ENCODE results near the gene SLC35A5. TPM values are rescaled to one million over a fixed set of nuclear protein-coding genes. Genes with fewer than 3 reads are reported as not detected.

Gene SLC35A5
- total and polyA plus RNA-seq, 8 donors: 4.6 to 67.7 (median 19.6) TPM

DNA sequence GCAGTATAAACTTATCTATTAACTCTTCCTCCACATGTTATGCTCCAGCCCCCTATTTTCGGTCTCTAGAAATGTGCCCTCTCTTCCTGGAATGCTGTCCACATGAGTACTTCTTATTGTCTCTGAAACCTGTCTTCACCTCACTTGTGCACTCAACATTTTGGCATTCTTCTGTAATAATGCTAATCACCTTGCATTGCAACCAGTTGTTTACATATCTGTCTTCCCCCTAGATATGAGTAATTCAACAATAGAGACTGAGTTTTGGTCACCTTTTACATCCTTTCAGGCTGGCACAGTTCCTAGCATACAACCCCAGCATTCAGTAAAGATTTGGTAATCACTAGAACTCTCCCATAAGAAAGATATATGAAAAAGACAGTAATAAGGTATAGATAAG lies 61.9 kb downstream of the SLC35A5 start:
- no peak for DNase-seq
- intact Hi-C loops (cut with DNase I; ENCODE audit: low total_unique reads): no loop called here
- Histone ChIP-seq H3K9me3 (no peaks in the 10 kb centered on the region), H3K27ac (no peak overlapping the region), H3K4me3 (no peak overlapping the region), H3K4me1 (peaks cover 0 to 20% (median 8%) of the 10 kb centered on the region in 4 donors), H3K36me3 (no peaks in the 10 kb centered on the region), H3K27me3 (no peaks in the 10 kb centered on the region)
- 84 to 91% (median 89%) methylated on average over 1 of the region's 1 CpG for WGBS, 5 donors
- TF ChIP-seq EP300 (IDR thresholded peaks at IDR 0.05): no peak
- no peak for TF ChIP-seq POLR2A (IDR thresholded peaks at IDR 0.05)
- TF ChIP-seq, protein P1, sequence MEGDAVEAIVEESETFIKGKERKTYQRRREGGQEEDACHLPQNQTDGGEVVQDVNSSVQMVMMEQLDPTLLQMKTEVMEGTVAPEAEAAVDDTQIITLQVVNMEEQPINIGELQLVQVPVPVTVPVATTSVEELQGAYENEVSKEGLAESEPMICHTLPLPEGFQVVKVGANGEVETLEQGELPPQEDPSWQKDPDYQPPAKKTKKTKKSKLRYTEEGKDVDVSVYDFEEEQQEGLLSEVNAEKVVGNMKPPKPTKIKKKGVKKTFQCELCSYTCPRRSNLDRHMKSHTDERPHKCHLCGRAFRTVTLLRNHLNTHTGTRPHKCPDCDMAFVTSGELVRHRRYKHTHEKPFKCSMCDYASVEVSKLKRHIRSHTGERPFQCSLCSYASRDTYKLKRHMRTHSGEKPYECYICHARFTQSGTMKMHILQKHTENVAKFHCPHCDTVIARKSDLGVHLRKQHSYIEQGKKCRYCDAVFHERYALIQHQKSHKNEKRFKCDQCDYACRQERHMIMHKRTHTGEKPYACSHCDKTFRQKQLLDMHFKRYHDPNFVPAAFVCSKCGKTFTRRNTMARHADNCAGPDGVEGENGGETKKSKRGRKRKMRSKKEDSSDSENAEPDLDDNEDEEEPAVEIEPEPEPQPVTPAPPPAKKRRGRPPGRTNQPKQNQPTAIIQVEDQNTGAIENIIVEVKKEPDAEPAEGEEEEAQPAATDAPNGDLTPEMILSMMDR (IDR thresholded peaks at IDR 0.05): no peak
- no peak for TF ChIP-seq POLR2AphosphoS5 (IDR thresholded peaks at IDR 0.05)

DNA sequence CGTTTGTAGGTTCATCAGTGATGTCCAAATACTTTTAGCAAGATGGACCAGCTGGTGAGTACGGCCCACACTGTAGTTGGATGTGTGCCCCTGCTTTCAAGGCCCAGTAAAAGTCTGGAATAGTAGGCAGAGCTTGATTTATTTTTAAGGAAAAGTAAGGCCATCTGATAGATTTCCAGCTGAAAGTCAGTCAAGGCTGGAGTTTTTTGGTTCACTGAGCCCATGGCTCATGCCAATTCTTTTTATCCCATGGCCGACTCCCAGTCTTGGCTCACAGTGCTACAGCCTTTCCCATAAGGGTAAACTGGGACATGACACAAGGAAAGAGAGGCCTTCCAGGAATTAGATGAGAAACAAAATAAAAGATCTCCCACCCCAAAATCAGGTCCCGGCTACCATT lies 65.6 kb downstream of the SLC35A5 start:
- Histone ChIP-seq H3K36me3 (no peaks in the 10 kb centered on the region), H3K27me3 (no peaks in the 10 kb centered on the region), H3K4me1 (peaks cover 0 to 34% (median 16%) of the 10 kb centered on the region in 4 donors), H3K9me3 (no peaks in the 10 kb centered on the region), H3K4me3 (no peak overlapping the region), H3K27ac (peak overlapping the region in 2 of 5 donors; percentile 49 to 70)
- TF ChIP-seq POLR2AphosphoS5 (IDR thresholded peaks at IDR 0.05): peak in 1 of 3 donors; percentile 24
- TF ChIP-seq EP300 (IDR thresholded peaks at IDR 0.05): no peak
- peak in 1 of 2 donors; percentile 31 for DNase-seq
- intact Hi-C loops (cut with DNase I; ENCODE audit: low total_unique reads): no loop called here
- 52 to 69% (median 58%) methylated on average over 4 of the region's 4 CpGs for WGBS, 5 donors

DNA sequence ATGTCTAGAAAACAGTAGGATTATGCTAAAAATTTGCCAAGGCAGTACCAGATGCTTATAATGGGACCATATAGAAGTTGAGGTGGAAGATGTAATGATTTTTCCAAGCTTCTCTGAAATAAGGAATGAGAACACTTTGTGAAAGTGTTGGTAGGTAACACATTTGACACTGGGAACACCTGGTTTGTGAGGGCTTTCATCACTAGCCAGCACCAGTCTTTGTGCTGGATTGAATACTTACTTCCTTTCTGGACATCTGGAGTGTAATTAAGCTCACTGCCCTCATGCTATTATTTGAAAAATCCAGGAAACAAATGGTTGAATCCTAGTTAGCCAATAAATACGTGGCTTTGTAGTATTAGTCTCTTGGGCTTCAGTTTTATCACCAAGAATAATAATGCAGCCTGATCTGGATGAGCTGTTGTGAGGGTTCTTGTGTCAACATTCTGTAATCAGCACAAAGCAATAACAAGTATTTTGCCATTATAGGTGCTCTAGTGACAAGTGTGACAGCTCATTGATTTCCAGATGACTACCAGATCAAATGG lies 66.1 kb downstream of the SLC35A5 start:
- Histone ChIP-seq H3K27ac (peak overlapping the region in 2 of 5 donors; percentile 49 to 70), H3K36me3 (no peaks in the 10 kb centered on the region), H3K9me3 (no peaks in the 10 kb centered on the region), H3K4me3 (no peak overlapping the region), H3K4me1 (peaks cover 0 to 39% (median 18%) of the 10 kb centered on the region in 4 donors), H3K27me3 (no peaks in the 10 kb centered on the region)
- no peak for TF ChIP-seq EP300 (IDR thresholded peaks at IDR 0.05)
- TF ChIP-seq POLR2A (IDR thresholded peaks at IDR 0.05): no peak
- TF ChIP-seq, protein P1 (IDR thresholded peaks at IDR 0.05): no peak
- intact Hi-C loops (cut with DNase I; ENCODE audit: low total_unique reads): no loop called here
- WGBS, 5 donors: 50 to 69% (median 59%) methylated on average over 1 of the region's 1 CpG
- no peak for DNase-seq

DNA sequence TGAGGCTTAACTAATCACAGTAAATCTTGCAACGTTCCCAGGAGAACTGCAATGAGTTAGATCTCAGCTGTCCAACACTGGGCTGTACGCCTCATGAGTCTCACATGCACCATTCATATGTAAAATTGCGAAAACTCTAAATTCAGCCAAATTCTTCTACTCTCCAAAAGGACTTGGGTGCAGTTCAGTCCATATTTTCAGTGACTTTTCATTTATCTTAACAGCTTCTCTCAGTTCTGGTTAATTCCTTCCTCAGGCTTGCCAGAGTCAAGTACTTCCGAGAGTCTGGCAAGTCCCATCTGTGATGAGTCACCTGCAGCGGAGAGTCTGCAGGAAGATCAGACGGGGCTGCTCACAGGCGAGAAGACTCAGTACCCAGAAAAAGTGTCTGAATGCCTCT lies 67.6 kb downstream of the SLC35A5 start:
- peaks cover 0 to 46% (median 23%) of the 10 kb centered on the region in 4 donors for H3K4me1 ChIP-seq
- TF ChIP-seq EP300 (IDR thresholded peaks at IDR 0.05) (no peak), POLR2A (IDR thresholded peaks at IDR 0.05) (no peak), POLR2AphosphoS5 (IDR thresholded peaks at IDR 0.05) (peak in 2 of 3 donors; percentile 32 to 37)
- TF ChIP-seq, protein P1 (IDR thresholded peaks at IDR 0.05): no peak
- WGBS, 5 donors: 44 to 66% (median 52%) methylated on average over 7 of the region's 7 CpGs
- peak in 1 of 2 donors; percentile 80 for DNase-seq
- intact Hi-C loops (cut with DNase I; ENCODE audit: low total_unique reads): no loop called here
- H3K9me3 ChIP-seq: no peaks in the 10 kb centered on the region
- H3K4me3 ChIP-seq: no peak overlapping the region
- no peaks in the 10 kb centered on the region for H3K27me3 ChIP-seq
- H3K27ac ChIP-seq: peak overlapping the region in 2 of 5 donors; percentile 28 to 60
- no peaks in the 10 kb centered on the region for H3K36me3 ChIP-seq

DNA sequence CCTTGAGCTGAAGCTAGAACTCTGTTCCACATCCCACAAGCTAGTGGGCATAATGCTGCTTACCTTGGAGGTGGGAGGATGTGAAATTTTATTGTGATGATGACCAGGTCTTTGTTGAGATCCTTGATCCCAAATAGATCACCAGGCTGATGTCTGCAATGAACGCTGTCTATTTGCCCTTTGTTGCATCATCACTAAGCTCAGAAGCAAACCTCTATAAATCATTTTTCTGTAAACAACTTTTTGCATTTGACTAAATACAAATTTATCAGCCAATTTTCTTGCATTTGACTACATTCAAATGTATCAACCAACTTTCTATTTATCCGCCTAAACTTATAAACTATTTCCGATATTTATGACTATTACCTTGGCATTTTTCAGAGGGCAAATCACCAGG lies 69.4 kb downstream of the SLC35A5 start:
- no peaks in the 10 kb centered on the region for H3K9me3 ChIP-seq
- intact Hi-C loops (cut with DNase I; ENCODE audit: low total_unique reads): no loop called here

More for the DNA sequence above, 69.4 kb downstream of the SLC35A5 start:
- DNase-seq: no peak
- H3K27ac ChIP-seq: peak overlapping the region in 1 of 5 donors; percentile 34
- no peak overlapping the region for H3K4me3 ChIP-seq
- no peaks in the 10 kb centered on the region for H3K36me3 ChIP-seq
- 85 to 92% (median 91%) methylated on average over 3 of the region's 3 CpGs for WGBS, 5 donors
- TF ChIP-seq EP300 (IDR thresholded peaks at IDR 0.05) (no peak), POLR2AphosphoS5 (IDR thresholded peaks at IDR 0.05) (no peak), POLR2A (IDR thresholded peaks at IDR 0.05) (no peak)
- TF ChIP-seq, protein P1 (IDR thresholded peaks at IDR 0.05): no peak
- peaks cover 0 to 57% (median 30%) of the 10 kb centered on the region in 4 donors for H3K4me1 ChIP-seq
- H3K27me3 ChIP-seq: no peaks in the 10 kb centered on the region

Data from stomach (tissue), 9 donors.